Measurements from ENCODE around the gene LAMB3. TPM values are rescaled to one million over a fixed set of nuclear protein-coding genes. Genes with fewer than 3 reads are reported as not detected.

Gene LAMB3
- total and polyA plus RNA-seq, 10 donors = 0.43 to 3.4 (median 0.80) TPM

DNA sequence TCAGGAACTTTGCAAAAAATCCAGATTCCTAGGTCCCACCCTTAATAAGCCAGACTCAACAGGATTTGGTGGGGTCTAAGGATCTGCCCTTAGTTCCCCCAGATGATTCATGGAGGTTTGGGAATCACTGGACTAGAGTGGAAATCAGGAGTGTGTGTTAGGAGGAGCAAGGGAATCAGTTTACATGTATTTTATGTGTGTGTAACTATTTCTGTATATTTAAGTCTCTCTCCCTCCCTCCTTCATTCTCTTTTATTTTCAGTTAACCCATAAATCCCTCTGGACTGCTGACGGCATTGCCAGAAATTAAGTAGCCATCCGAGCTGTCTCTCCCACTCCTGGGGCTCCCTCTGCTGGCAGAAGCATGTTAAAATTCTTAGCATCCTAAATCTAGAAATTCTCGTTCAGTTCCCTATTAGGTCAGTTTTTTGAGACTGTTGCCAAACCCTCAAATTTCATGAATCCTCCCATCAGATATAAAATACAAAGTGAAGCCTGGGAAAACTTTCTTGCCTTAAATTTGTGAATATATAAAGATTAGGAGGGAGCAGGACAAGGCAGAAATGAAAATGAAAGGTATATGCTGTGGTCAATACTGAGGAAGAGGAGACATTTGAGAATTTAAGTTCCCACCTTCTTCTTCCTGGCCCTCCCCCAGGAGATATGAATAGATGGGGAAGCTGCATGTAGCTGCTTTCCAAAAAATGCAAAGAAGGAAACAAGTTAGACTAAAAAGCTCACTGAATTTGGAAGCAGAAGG is 40.7 kb upstream of the LAMB3 start:
- Histone ChIP-seq H3K9me3 (no peaks in the 10 kb centered on the region), H3K4me1 (peaks cover 0 to 20% (median 9%) of the 10 kb centered on the region in 6 donors), H3K27ac (peak overlapping the region in 5 of 8 donors; percentile 26 to 48 (median 32)), H3K27me3 (replicated peaks in 1 of 7) (peaks cover 0 to 3% (median 0%) of the 10 kb centered on the region in 7 donors), H3K4me3 (no peak overlapping the region), H3K36me3 (no peaks in the 10 kb centered on the region)
- TF ChIP-seq POLR2A (IDR thresholded peaks at IDR 0.05) = no peak
- TF ChIP-seq, protein P1, sequence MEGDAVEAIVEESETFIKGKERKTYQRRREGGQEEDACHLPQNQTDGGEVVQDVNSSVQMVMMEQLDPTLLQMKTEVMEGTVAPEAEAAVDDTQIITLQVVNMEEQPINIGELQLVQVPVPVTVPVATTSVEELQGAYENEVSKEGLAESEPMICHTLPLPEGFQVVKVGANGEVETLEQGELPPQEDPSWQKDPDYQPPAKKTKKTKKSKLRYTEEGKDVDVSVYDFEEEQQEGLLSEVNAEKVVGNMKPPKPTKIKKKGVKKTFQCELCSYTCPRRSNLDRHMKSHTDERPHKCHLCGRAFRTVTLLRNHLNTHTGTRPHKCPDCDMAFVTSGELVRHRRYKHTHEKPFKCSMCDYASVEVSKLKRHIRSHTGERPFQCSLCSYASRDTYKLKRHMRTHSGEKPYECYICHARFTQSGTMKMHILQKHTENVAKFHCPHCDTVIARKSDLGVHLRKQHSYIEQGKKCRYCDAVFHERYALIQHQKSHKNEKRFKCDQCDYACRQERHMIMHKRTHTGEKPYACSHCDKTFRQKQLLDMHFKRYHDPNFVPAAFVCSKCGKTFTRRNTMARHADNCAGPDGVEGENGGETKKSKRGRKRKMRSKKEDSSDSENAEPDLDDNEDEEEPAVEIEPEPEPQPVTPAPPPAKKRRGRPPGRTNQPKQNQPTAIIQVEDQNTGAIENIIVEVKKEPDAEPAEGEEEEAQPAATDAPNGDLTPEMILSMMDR (IDR thresholded peaks at IDR 0.05 in 8 of 11, conservative IDR thresholded peaks at IDR 0.05 in 3 of 11) = peak; percentile 49 to 88 (median 78)
- 2 to 8% (median 4%) methylated on average over 3 of the region's 3 CpGs for WGBS, 5 donors
- peak; percentile 82 for DNase-seq
- intact Hi-C loops (cut with DNase I; ENCODE audit: low total_unique reads) = loop anchor here (5.0 kb wide), 1 partner anchor 116 kb away; no protein-coding TSS in a partner anchor

DNA sequence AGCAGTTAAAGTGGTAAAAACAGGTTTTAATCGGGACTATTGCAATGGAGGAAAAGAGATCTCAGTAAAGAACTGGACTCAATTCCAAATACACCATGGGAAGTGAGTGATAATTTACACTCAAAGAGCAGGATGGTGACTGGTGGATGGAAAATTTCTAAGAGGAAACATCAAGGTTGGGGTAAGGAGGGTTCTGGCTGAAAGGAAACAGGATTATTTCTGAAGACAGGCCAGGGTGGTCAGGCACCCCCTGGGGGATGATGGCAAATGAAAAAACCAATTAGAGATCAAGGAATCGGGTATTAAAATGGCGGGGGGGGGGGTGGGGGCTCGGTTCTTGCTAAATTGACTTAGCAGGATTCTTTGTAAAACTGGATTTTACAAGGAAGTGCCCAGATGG is 40.1 kb upstream of the LAMB3 start:
- 49 to 68% (median 61%) methylated on average over 4 of the region's 4 CpGs for WGBS, 5 donors
- TF ChIP-seq POLR2AphosphoS5 (IDR thresholded peaks at IDR 0.05) = no peak
- Histone ChIP-seq H3K4me1 (peaks cover 0 to 24% (median 9%) of the 10 kb centered on the region in 6 donors), H3K27ac (peak overlapping the region in 6 of 8 donors; percentile 26 to 52 (median 32)), H3K4me3 (no peak overlapping the region), H3K27me3 (replicated peaks in 1 of 7) (peaks cover 0 to 3% (median 0%) of the 10 kb centered on the region in 7 donors), H3K36me3 (no peaks in the 10 kb centered on the region), H3K9me3 (no peaks in the 10 kb centered on the region)
- DNase-seq = no peak
- intact Hi-C loops (cut with DNase I; ENCODE audit: low total_unique reads) = loop anchor here (5.0 kb wide), 1 partner anchor 115 kb away; no protein-coding TSS in a partner anchor

DNA sequence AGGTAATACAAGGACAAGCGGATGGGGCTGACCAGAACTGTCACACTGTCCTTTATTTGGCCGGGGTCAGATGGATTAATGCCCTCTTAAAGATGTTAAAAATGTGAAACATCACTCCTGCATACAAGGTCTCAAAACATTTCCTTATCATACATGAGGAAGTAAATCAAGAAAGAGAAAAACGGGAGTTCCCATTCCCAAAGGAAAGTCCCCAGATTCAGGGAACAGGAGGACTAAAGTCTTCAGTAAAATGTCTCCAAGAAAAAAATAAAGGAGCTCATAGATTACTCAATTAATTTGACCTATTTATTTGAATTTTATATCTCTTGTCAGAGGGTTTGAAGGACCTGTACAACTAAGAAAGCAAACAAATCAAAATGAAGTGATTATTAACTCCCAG is 39.0 kb upstream of the LAMB3 start:
- 58 to 70% (median 68%) methylated on average over 3 of the region's 3 CpGs for WGBS, 5 donors
- no peak for DNase-seq
- peaks cover 0 to 3% (median 0%) of the 10 kb centered on the region in 7 donors for H3K27me3 ChIP-seq (replicated peaks in 1 of 7)
- TF ChIP-seq, protein P1 (IDR thresholded peaks at IDR 0.05 in 8 of 11, conservative IDR thresholded peaks at IDR 0.05 in 3 of 11) = no peak
- TF ChIP-seq POLR2AphosphoS5 (IDR thresholded peaks at IDR 0.05) = no peak
- TF ChIP-seq POLR2A (IDR thresholded peaks at IDR 0.05) = no peak
- no peaks in the 10 kb centered on the region for H3K36me3 ChIP-seq
- H3K4me1 ChIP-seq = peaks cover 0 to 29% (median 14%) of the 10 kb centered on the region in 6 donors
- intact Hi-C loops (cut with DNase I; ENCODE audit: low total_unique reads) = loop anchor here (5.0 kb wide), 1 partner anchor 114 kb away; no protein-coding TSS in a partner anchor
- H3K4me3 ChIP-seq = no peak overlapping the region
- H3K27ac ChIP-seq = peak overlapping the region in 5 of 8 donors; percentile 13 to 32 (median 22)
- H3K9me3 ChIP-seq = no peaks in the 10 kb centered on the region

DNA sequence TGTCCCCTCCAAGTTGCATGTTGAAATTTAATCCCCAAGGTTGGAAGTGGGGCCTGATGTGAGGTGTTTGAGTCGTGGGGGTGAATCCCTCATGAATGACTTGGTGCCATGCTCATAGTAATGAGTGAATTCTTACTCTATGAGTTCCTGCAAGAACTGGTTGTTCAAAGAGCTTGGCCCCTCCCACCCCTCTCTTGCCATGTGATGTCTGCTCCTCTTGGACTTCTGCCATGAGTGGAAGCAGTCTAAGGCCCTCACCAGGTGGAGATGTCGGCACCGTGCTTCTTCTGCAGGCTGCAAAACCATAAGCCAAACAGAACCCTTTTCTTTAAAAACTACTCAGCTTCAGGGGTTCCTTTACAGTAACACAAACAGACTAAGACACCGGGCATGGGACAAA is 37.3 kb upstream of the LAMB3 start:
- 72 to 80% (median 75%) methylated on average over 4 of the region's 4 CpGs for WGBS, 5 donors
- H3K36me3 ChIP-seq = no peaks in the 10 kb centered on the region
- H3K4me1 ChIP-seq = peaks cover 0 to 38% (median 20%) of the 10 kb centered on the region in 6 donors
- TF ChIP-seq POLR2A (IDR thresholded peaks at IDR 0.05) (no peak), POLR2AphosphoS5 (IDR thresholded peaks at IDR 0.05) (no peak)
- no peak overlapping the region for H3K4me3 ChIP-seq
- no peak for DNase-seq
- H3K9me3 ChIP-seq = no peaks in the 10 kb centered on the region
- H3K27me3 ChIP-seq (replicated peaks in 1 of 7) = peaks cover 0 to 10% (median 0%) of the 10 kb centered on the region in 7 donors
- intact Hi-C loops (cut with DNase I; ENCODE audit: low total_unique reads) = no loop called here
- peak overlapping the region in 1 of 8 donors; percentile 26 for H3K27ac ChIP-seq

DNA sequence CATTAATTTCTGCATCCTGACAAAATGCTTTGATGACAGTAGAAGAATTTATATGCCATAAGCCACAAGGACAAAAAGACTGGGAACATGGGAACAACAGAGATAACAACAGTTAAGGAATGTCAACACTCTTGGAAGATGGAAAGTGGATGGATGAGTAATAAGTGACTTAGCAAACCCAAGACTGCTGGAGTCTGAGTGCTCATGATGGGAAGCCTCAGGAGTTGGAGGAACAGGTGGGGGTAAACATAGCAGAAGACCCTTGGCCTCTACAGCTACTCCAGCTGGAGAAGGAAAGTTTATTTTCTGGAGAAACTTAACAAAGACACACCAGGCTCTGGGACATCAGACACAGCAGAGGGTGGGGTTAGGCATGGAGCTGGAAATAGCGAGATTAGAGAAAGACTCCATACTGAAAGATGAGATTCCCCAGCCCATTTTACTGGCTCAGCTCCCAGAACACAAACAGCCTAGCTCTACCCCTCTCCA is 36.6 kb upstream of the LAMB3 start:
- Histone ChIP-seq H3K27ac (peak overlapping the region in 2 of 8 donors; percentile 26 to 55), H3K4me3 (no peak overlapping the region), H3K27me3 (replicated peaks in 1 of 7) (peaks cover 0 to 15% (median 0%) of the 10 kb centered on the region in 7 donors), H3K36me3 (no peaks in the 10 kb centered on the region), H3K4me1 (peaks cover 0 to 38% (median 20%) of the 10 kb centered on the region in 6 donors), H3K9me3 (no peaks in the 10 kb centered on the region)
- 75 to 95% (median 81%) methylated on average over 1 of the region's 1 CpG for WGBS, 5 donors
- TF ChIP-seq POLR2AphosphoS5 (IDR thresholded peaks at IDR 0.05) (no peak), POLR2A (IDR thresholded peaks at IDR 0.05) (no peak)
- TF ChIP-seq, protein P1 (IDR thresholded peaks at IDR 0.05 in 8 of 11, conservative IDR thresholded peaks at IDR 0.05 in 3 of 11) = no peak
- intact Hi-C loops (cut with DNase I; ENCODE audit: low total_unique reads) = no loop called here
- DNase-seq = no peak

All from spleen (tissue), 11 donors.